GM18507 (cell line): ENCODE results near the gene TMPRSS13.
"Not testable (repeated sequence)": the region's sequence is repeated elsewhere in the genome, so short reads cannot be mapped to it uniquely, and the experiment has no call there.

Experiments used
- DNase-seq: peaks from one replicate; pipeline ENCODE4 v3.0.0; 2011; ENCODE audit warnings: low read depth; ENCODE audit not compliant: insufficient read length; ENCODE audit errors: extremely low spot score
- FAIRE-seq: peaks from 2 replicates; lab custom pipeline; 2011; peaks lifted over from hg19 to GRCh38; lab: Jason Lieb, UNC

Gene TMPRSS13

GRCh38 chr11:117932947-117933346 lies 3.7 kb upstream of the TMPRSS13 start:
- FAIRE-seq = no peak

GRCh38 chr11:117932426-117932825 lies 3.2 kb upstream of the TMPRSS13 start:
- DNase-seq (no peak), FAIRE-seq (no peak)

More at GRCh38 chr11:117932947-117933346, 3.7 kb upstream of the TMPRSS13 start:
- DNase-seq = no peak

DNA sequence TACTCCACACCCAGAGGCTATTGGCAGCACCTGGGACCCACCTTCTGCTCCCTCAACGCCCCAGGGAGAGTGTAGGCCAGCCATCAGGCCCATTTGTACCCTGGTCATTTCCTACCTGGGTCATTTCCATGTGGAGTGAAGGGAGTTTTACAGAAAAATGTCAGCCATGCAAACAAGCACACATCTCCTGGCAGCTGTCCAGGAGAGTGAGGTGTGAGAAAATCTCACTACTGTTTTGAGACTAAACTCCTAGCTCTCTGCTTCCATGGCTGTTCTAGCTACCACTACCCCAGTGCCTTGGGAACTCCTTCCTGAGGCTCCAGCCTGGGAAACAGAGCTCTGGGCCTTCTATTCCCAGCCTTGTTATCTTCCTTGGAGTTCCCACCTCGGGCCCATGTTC lies 2.8 kb upstream of the TMPRSS13 start:
- peak; percentile 94 for FAIRE-seq
- DNase-seq = peak; percentile 37

DNA sequence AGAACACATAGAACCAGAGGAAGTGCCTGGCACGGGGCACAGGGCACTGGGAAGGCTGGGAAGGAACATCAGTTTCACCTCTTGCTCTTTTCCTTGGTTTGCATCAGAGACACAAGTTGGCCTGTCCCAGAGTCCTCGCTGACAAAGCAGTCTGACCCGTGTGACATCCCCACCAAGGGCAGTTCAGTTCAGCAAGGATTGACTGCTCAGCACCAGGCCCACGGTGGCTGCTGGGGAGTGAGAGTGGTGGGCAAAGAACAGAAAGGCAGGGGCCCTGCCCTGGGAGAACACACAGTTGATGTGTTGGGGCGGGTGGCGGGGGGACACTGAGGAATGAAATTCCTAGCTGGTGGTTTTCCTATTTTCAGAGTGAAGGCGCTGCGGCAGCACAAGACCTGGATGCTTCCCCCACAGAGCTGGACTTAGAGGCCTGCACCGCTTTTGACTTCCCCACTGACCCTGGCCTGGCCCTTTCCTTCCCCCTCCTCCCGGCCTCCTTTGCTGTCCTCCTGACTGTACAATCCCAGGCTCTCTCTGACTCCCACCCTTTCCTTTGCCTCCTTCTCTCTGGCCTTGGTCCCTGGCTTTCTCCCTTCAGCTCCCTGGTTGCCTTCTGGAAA lies 2.2 kb upstream of the TMPRSS13 start:
- DNase-seq (no peak), FAIRE-seq (peak; percentile 24)

DNA sequence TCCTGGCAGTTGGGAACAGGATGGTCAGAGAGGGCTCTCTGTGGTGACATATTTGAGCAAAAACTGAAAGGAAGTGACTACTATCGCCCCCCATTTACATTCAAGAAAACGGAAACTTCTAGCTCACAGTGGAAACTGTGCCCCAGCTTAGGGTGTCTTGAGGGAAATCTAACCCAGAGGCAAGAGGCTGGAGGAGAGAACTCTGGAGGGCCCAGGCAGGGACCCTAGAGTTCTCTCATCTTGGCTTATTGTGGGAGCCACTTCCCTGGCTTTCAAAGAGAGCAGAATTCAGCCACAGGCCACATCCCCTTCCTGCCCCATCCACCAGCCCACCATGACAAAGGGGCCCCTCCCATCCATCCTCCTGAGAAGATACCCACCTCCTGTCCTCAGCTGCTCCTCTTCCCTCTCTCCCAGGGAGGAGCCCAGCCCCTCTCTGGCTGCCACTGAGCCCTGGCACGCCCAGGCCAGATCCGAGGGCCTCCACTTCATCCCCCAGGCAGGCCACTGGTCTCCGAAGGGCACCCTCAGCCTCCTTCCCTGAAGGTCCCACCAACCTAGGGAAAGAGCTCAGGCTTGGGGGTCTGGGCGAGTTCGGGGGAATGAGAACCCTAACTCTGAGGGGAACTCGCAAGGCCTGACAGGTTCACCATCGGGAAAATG lies 1.6 kb upstream of the TMPRSS13 start:
- FAIRE-seq (peak; percentile 21), DNase-seq (no peak)

DNA sequence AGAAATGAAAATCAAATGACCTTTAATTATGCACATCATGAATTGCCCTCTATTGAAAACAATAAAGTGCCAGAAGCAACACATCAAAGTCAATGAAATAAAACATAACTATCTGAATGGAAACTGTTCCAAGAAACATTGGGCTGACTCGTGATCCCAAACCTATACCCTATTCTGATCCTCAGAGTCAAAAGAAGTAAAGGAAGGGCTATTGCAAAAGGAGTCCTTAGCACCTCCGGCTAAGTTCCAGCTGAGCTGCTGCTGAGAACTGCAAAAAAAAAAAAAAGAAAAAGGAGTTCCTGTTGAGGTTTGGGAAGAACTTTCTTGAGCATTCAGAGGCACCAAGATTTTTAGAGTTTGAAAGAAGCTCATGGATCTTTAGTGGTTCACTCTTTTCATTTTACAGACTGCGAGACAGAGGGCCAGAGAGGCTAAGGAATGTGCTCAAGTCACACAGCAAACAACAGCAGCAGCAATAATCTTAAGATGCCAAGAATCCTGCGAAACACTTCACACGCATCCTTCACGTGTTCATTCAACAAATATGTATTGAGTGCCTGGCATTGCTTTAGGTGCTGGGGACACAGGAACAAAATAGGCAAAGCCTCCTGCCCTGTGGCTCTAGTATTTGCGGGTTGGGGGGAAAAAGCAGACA lies 841 bp upstream of the TMPRSS13 start:
- DNase-seq (no peak), FAIRE-seq (no peak)

DNA sequence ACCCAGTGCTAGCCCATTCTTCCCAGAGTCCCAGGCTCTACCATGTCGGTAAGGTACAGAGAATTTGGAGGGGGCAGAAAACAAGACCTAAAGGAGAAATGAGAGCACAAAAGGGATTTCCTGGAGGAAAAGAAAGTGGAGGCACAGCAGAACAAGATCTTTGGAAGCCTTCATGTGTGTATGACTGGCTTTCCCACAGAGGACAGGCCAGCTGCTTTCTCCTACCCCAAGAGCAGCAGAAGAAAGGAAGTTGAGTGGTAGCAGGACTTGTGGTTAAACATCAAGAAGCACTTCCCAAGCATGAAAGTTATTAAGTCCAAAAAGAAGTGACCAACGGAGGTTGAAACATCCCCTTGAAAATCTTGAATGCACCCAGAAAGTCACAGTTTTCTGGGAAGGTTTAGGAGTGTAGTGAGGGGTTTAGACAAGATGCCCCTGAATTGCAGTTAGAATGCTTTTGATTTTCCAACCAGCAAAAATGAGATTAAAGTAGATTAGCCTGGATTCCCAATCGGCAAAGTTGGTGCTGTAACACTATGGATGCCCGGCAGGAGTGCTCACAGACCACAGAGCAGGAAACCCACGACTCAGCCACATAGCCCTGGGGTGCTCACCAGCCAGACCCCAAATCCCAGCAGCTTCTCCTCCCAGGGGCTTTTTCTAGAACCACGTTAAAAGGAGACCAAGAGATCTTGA lies 608 bp downstream of the TMPRSS13 start:
- FAIRE-seq (no peak), DNase-seq (no peak)

DNA sequence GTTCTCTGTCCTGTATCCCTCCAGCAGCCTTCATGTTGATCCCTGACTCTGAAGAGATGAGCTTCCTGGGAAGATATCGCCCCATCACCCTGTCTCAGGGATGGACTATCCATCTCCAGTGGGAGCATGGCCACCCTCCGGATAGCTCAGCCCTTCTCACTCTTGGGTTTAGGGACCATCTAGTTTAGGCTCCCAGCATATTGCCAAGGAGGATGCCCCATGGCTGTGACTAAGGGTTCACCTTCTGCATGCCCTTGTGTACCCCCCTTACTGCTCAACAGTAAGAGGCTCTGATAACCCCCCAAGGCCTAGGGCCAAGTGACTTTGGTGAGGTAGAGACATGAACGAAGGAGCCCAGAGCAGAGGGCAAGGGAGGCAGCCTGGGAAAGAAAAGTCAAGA lies 1.3 kb downstream of the TMPRSS13 start:
- FAIRE-seq = no peak
- no peak for DNase-seq

GRCh38 chr11:117926166-117926565 lies 3.0 kb downstream of the TMPRSS13 start:
- not testable (repeated sequence) for DNase-seq, FAIRE-seq

DNA sequence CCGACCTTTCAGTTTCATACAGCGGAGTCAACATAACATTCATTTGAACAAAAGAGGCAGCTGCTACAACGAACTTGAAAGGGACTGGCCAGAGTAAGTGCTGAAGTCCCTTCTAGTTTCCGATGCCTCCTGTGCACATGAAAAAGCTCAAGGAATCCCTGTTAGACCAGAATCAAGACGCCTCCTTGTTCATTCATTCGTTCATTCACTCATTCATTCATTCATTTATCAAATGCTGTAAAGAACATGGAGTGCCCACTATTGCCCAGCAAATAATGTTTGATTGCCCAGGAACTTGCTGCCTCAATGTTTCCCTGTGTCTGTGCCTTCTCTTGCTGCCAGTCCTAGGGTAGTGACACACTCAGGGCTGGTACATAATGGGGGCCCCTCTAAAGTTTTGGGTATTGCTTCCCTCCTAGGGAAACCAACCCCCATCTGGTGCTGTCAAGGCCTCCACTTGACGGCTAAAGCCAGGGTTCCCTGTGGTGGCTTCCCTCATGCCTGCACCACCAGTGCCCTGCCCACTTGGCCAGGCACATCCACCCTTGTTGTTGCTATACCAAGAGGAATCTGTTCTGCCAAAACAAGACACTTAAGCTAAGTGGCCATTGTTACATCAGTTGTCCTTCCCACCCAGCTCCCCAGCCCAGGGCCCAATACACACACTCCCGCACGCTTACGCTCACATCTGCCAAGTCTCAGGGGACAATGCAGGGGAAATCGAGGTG lies 3.8 kb downstream of the TMPRSS13 start:
- DNase-seq (no peak), FAIRE-seq (no peak)

- no peak for FAIRE-seq
Observed at GRCh38 chr11:117924631-117925170, 4.5 kb downstream of the TMPRSS13 start.

DNA sequence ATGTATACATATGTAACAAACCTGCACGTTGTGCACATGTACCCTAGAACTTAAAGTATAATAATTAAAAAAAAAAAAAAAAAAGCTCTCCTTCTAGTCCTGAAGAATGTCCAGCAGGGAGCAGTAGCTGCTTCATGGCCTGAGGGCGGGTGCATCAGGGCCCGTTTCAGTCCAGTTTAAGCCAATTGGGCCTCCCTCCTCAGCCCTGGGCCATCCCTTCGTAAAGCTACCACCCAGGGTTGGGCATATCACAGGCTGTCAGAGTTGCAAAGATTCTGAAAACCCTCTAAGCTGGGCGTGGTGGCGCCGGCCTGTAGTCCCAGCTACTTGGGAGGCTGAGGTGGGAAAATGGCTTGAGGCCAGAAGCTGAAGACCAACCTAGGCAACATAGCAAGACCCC lies 5.4 kb downstream of the TMPRSS13 start:
- FAIRE-seq = no peak
- no peak for DNase-seq

More at GRCh38 chr11:117924631-117925170, 4.5 kb downstream of the TMPRSS13 start:
- DNase-seq = no peak

GRCh38 chr11:117923275-117923674 lies 5.9 kb downstream of the TMPRSS13 start:
- DNase-seq (no peak), FAIRE-seq (no peak)

DNA sequence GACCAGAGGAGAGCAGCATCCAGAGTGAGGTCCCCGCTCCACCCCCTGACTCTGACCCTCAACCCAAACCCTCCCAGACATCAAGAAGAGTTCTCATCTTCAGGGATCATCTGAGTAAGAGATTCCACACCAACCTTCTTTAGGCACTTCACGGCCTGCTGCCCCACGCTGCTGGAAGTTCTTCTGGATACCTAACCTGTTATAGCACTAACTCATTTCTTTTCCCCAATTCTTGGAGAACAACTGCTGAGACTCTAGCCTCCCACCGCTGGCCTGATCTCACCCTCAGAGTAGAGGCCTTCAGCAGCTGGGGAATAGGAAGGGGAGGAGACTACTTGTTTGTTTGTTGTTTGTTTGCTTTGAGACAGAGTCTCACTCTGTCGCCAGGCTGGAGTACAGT lies 7.3 kb downstream of the TMPRSS13 start:
- FAIRE-seq (no peak), DNase-seq (no peak)

GRCh38 chr11:117921456-117921855 lies 7.7 kb downstream of the TMPRSS13 start:
- FAIRE-seq = no peak
- DNase-seq = no peak

DNA sequence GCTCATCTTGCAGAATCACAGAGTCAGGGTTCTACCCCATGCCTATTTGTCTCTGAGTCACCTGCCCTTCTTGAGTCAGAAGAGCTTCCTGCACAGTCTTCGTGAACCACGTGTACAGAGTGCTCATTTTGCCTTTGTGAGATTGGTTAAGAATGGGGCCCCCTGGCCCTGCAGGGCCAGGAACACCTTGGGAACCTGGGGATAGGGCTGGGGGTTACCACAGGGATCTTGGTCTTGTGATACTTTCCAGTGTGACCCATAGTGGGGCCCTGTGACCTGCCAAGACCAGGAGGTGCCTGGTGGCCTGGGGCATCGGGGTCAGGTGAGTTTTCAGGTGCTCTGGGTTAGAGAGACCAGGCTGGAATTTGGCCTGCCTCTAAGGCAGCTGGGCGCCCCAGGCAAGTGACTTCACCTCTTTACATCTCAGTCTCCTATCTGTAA lies 9.4 kb downstream of the TMPRSS13 start:
- DNase-seq = no peak

DNA sequence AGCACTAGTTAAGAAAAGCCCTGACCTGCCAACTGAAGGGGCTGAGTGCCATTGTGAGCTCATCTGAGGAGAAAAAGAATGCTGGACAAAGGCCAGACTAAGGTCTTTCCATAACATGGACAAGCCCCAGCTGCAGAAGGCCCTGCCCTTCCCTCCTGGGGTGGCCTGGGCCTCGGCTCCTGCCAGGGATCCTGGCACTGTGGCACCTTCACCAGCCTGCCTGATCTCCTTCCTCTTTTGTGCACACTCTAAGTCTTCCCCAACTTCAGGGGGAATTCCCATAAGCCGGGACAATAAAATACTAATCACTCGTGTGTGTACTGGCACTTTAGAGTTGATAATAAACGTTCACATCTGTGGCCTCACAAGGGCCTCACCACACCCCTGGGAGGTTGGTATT lies 9.9 kb downstream of the TMPRSS13 start:
- FAIRE-seq = no peak
- DNase-seq = no peak

More for the DNA sequence above, 9.4 kb downstream of the TMPRSS13 start:
- FAIRE-seq = no peak

DNA sequence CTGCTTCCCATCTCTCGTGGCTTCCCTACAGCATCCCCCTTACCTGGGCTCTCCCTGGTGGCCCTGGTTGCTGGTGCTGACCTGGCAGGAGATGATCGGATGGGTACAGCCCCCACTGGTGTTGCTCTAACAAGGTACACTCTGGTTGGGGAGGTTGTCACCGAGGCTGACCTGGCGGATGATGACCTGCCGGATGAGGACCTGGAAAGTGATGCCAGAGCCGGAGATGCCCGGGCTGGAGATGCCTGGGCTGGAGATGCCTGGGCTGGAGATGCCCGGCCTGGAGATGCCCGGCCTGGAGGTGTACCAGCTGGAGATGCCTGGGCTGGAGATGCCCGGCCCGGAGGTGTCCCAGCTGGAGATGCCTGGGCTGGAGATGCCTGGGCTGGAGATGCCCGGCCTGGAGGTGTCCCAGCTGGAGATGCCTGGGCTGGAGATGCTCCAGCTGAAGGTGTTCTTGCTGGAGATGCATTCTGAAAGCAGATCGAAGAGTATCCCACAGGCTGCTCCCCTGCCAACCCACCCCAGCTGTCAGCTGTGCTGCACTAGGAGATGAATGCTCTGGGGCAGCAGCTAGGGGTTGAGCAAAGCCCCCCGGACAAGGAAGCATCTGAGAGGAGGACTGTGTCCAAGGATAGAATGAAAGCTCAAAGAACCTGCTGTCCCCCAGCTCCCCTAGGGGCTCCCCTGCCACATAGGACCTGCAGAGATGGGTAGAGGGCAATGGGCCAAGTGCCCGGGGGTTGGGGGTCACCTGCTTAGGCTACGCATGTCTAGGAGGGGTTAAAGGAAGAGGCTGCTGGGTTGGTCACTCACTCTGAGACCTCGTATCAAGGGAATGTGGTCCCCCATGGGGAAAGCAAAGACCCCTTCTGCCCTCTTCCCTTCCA lies 10.6 kb downstream of the TMPRSS13 start:
- no peak for DNase-seq

More for the DNA sequence above, 10.6 kb downstream of the TMPRSS13 start:
- FAIRE-seq = no peak
